ENCODE measurements around the gene TMEM238L. TPM values are rescaled to one million over a fixed set of nuclear protein-coding genes. Genes with fewer than 3 reads are reported as not detected.

The TMEM238L gene
- total RNA-seq, 1 donor from 2014 or later = not detected

- peaks cover 4% of the 10 kb centered on the region for H3K27me3 Mint-ChIP-seq (ENCODE audit: insufficient read depth, low read depth)
- H3K27ac Mint-ChIP-seq = no peak overlapping the region
- H3K9ac ChIP-seq = no peak overlapping the region
- H3K36me3 ChIP-seq = no peaks in the 10 kb centered on the region
- no peaks in the 10 kb centered on the region for H3K9me3 Mint-ChIP-seq
- H4K20me1 ChIP-seq (ENCODE audit: low read depth) = no peaks in the 10 kb centered on the region
- no peak overlapping the region for H2AFZ ChIP-seq (replicated peaks)
- no peaks in the 10 kb centered on the region for H3K27me3 ChIP-seq
- no peaks in the 10 kb centered on the region for H3K36me3 Mint-ChIP-seq
- H3K4me2 ChIP-seq = no peak overlapping the region
- no peak overlapping the region for H3K4me3 Mint-ChIP-seq
- H3K27ac ChIP-seq = no peak overlapping the region
- DNase-seq (ENCODE audit: low spot score) = no peak
- peaks cover 3% of the 10 kb centered on the region for H3K4me1 Mint-ChIP-seq
- TF ChIP-seq EZH2 (IDR thresholded peaks at IDR 0.05) (no peak), EZH2phosphoT487 (IDR thresholded peaks at IDR 0.05) (no peak)
- TF ChIP-seq, protein P1, sequence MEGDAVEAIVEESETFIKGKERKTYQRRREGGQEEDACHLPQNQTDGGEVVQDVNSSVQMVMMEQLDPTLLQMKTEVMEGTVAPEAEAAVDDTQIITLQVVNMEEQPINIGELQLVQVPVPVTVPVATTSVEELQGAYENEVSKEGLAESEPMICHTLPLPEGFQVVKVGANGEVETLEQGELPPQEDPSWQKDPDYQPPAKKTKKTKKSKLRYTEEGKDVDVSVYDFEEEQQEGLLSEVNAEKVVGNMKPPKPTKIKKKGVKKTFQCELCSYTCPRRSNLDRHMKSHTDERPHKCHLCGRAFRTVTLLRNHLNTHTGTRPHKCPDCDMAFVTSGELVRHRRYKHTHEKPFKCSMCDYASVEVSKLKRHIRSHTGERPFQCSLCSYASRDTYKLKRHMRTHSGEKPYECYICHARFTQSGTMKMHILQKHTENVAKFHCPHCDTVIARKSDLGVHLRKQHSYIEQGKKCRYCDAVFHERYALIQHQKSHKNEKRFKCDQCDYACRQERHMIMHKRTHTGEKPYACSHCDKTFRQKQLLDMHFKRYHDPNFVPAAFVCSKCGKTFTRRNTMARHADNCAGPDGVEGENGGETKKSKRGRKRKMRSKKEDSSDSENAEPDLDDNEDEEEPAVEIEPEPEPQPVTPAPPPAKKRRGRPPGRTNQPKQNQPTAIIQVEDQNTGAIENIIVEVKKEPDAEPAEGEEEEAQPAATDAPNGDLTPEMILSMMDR (IDR thresholded peaks at IDR 0.05) = no peak
- no peak overlapping the region for H3K4me3 ChIP-seq
- H3K9me3 ChIP-seq (ENCODE audit: low read depth) = no peaks in the 10 kb centered on the region
- no peaks in the 10 kb centered on the region for H3K4me1 ChIP-seq
- H3K79me2 ChIP-seq (ENCODE audit: low read depth) = no peaks in the 10 kb centered on the region
- H3F3A ChIP-seq (ENCODE audit: low read depth) = no peaks in the 10 kb centered on the region
These were observed 11.4 kb upstream of the TMEM238L start for GRCh38 chr17:10815319-10815718.

DNA sequence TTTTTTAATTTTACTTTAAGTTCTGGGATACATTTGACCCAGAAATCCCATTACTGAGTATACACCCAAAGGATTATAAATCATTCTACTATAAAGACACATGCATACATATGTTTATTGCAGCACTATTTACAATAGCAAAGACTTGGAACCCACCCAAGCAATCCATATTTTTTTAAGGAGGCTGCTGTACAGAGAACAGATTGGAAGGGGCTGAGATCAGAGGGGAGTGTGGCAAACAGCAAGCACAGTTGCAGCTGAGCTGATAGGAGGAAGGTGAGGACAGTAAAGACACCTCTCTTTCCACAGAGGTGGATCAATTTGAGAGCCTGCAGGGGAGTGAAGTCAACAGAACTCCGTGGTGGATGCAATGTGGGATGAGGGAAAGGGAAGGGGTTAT is 10.2 kb upstream of the TMEM238L start:
- no peak overlapping the region for H3K9ac ChIP-seq
- no peaks in the 10 kb centered on the region for H3K79me2 ChIP-seq (ENCODE audit: low read depth)
- H3K36me3 Mint-ChIP-seq = no peaks in the 10 kb centered on the region
- H3K27ac Mint-ChIP-seq = no peak overlapping the region
- H3K4me1 ChIP-seq = no peaks in the 10 kb centered on the region
- H3K4me2 ChIP-seq = no peak overlapping the region
- no peak overlapping the region for H3K27ac ChIP-seq
- H3K36me3 ChIP-seq = no peaks in the 10 kb centered on the region
- H3K4me3 ChIP-seq = no peak overlapping the region
- no peaks in the 10 kb centered on the region for H3K9me3 ChIP-seq (ENCODE audit: low read depth)
- no peaks in the 10 kb centered on the region for H3F3A ChIP-seq (ENCODE audit: low read depth)
- no peaks in the 10 kb centered on the region for H3K27me3 ChIP-seq
- H3K9me3 Mint-ChIP-seq = no peaks in the 10 kb centered on the region
- no peaks in the 10 kb centered on the region for H4K20me1 ChIP-seq (ENCODE audit: low read depth)
- peaks cover under 1% of the 10 kb centered on the region for H3K4me1 Mint-ChIP-seq
- TF ChIP-seq EZH2phosphoT487 (IDR thresholded peaks at IDR 0.05) (no peak), EZH2 (IDR thresholded peaks at IDR 0.05) (no peak)
- TF ChIP-seq, protein P1 (IDR thresholded peaks at IDR 0.05) = no peak
- peaks cover 6% of the 10 kb centered on the region for H3K27me3 Mint-ChIP-seq (ENCODE audit: insufficient read depth, low read depth)
- no peak overlapping the region for H3K4me3 Mint-ChIP-seq
- H2AFZ ChIP-seq (replicated peaks) = no peak overlapping the region
- no peak for DNase-seq (ENCODE audit: low spot score)

DNA sequence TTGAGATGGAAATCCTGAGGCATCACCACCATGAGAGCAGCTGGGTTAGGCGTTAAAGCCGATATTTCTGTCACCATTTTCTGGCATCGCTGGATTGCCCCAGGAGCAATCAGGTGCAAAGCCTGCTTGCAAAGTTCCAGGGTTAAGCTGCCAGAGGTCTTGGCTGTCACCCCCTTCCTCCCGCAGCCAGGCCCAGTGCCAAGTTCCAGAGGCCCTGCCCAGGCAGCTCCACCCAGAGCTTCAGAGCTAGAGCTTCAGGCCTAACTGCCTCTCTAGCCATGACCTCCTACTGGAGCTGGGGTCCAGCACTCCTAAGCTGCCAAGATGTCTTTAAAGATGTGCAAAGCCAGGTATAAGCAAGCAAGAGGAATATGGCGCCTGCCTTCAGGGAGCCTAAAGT is 8.8 kb upstream of the TMEM238L start:
- H3K27ac Mint-ChIP-seq = no peak overlapping the region

More for the DNA sequence above, 8.8 kb upstream of the TMEM238L start:
- no peaks in the 10 kb centered on the region for H4K20me1 ChIP-seq (ENCODE audit: low read depth)
- no peak overlapping the region for H2AFZ ChIP-seq (replicated peaks)
- H3K4me3 ChIP-seq = no peak overlapping the region
- Mint-ChIP-seq H3K27me3 (ENCODE audit: insufficient read depth, low read depth) (peaks cover 4% of the 10 kb centered on the region), H3K36me3 (no peaks in the 10 kb centered on the region), H3K4me1 (no peaks in the 10 kb centered on the region), H3K4me3 (no peak overlapping the region), H3K9me3 (no peaks in the 10 kb centered on the region)
- H3K9ac ChIP-seq = no peak overlapping the region
- no peak overlapping the region for H3K27ac ChIP-seq
- DNase-seq (ENCODE audit: low spot score) = no peak
- no peaks in the 10 kb centered on the region for H3K9me3 ChIP-seq (ENCODE audit: low read depth)
- no peaks in the 10 kb centered on the region for H3K36me3 ChIP-seq
- TF ChIP-seq, protein P1 (IDR thresholded peaks at IDR 0.05) = no peak
- TF ChIP-seq EZH2 (IDR thresholded peaks at IDR 0.05) = no peak
- no peak for TF ChIP-seq EZH2phosphoT487 (IDR thresholded peaks at IDR 0.05)
- no peaks in the 10 kb centered on the region for H3K79me2 ChIP-seq (ENCODE audit: low read depth)
- no peaks in the 10 kb centered on the region for H3F3A ChIP-seq (ENCODE audit: low read depth)
- no peaks in the 10 kb centered on the region for H3K27me3 ChIP-seq
- H3K4me1 ChIP-seq = no peaks in the 10 kb centered on the region
- H3K4me2 ChIP-seq = no peak overlapping the region

All from neural progenitor cell (in vitro differentiated cells).